DOHH2 (cell line): ENCODE data around the gene ERP27.

ENCODE experiments used
- H3F3A ChIP-seq: fragments of 200-600 bp; sonication (generic), shearing (Covaris generic); 2 replicates; pipeline ENCODE4 v1.6.0; 2016; ENCODE audit warnings: antibody characterized with exemption, mild to moderate bottlenecking; ENCODE audit not compliant: control insufficient read depth, insufficient read depth
- H3K27ac ChIP-seq: fragments of 200-600 bp; sonication (generic); 2 replicates; pipeline ENCODE4 v1.5.1; 2014; ENCODE audit warnings: low read depth, mild to moderate bottlenecking, low read length, moderate library complexity
- H3K27me3 ChIP-seq: fragments of 200-600 bp; sonication (generic); 2 replicates; pipeline ENCODE4 v1.6.1; 2014; ENCODE audit warnings: mild to moderate bottlenecking, low read length, mixed read lengths; ENCODE audit not compliant: control insufficient read depth
- H3K36me3 ChIP-seq: fragments of 200-600 bp; sonication (generic); 2 replicates; pipeline ENCODE4 v1.6.1; 2014; ENCODE audit warnings: mild to moderate bottlenecking, low read length, moderate library complexity, mixed read lengths; ENCODE audit not compliant: control insufficient read depth
- H3K4me1 ChIP-seq: fragments of 200-600 bp; sonication (generic); 2 replicates; pipeline ENCODE4 v1.6.1; 2014; ENCODE audit warnings: mild to moderate bottlenecking, low read length, mixed read lengths; ENCODE audit not compliant: control insufficient read depth
- H3K4me2 ChIP-seq: fragments of 200-600 bp; sonication (generic); 2 replicates; pipeline ENCODE4 v1.6.0; 2014; ENCODE audit warnings: mild to moderate bottlenecking, low read length, moderate library complexity
- H3K4me3 ChIP-seq: fragments of 200-600 bp; sonication (generic); 2 replicates; pipeline ENCODE4 v1.5.1; 2014; ENCODE audit warnings: mild to moderate bottlenecking, low read length, mixed read lengths
- H3K79me2 ChIP-seq: fragments of 200-600 bp; sonication (generic); 2 replicates; pipeline ENCODE4 v1.6.1; 2014; ENCODE audit warnings: mild to moderate bottlenecking, low read length, mixed read lengths; ENCODE audit not compliant: control insufficient read depth
- H3K9me2 ChIP-seq: fragments of 200-600 bp; sonication (generic); replicated peaks from 2 replicates; pipeline ENCODE4 v1.6.1; 2014; ENCODE audit warnings: mild to moderate bottlenecking, low read length, mixed read lengths; ENCODE audit not compliant: control insufficient read depth
- H3K9me3 ChIP-seq: fragments of 200-600 bp; sonication (generic); 2 replicates; pipeline ENCODE4 v1.6.1; 2014; ENCODE audit warnings: antibody characterized with exemption, low read length, mixed read lengths; ENCODE audit not compliant: control insufficient read depth, insufficient read depth
- H4K20me1 ChIP-seq: fragments of 200-600 bp; sonication (generic); 2 replicates; pipeline ENCODE4 v1.6.0; 2014; ENCODE audit warnings: low read depth, mild to moderate bottlenecking, antibody characterized with exemption, low read length, moderate library complexity; ENCODE audit not compliant: control insufficient read depth, insufficient read depth
- EZH2phosphoT487 ChIP-seq: fragments of 200-600 bp; sonication (generic); IDR thresholded peaks from 2 replicates; pipeline ENCODE4 v1.6.1; 2017; ENCODE audit warnings: borderline replicate concordance, mild to moderate bottlenecking, antibody characterized with exemption, low read length, moderate library complexity, mixed read lengths
- TF ChIP-seq, protein P1 (sequence below): fragments of 200-600 bp; sonication (generic); IDR thresholded peaks from one replicate; pipeline ENCODE4 v1.5.1; 2014; ENCODE audit warnings: antibody characterized with exemption, mild to moderate bottlenecking, low read depth, low read length; ENCODE audit not compliant: poor library complexity, severe bottlenecking

ERP27 gene

DNA sequence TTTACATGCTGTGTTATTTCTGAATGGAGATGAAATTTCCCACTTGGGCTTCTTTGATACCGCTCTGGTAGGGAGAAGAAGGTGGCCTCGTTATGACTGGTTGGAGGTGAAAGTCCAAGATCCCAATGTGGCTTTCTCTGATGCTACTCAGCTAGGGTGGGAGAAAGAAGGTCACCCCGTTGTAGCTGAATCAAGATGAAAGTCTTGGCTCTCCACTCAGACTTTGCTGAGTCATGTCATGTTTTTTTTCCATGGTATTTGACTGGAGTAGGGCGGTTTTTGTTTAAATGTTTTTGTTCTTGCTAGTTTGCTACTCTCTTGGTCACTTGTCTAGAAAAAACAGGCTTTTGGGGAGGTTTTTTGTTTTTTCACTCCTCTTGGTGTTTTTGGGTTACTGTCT is 32.1 kb upstream of the ERP27 start:
- peaks cover 1% of the 10 kb centered on the region; the same call in 1 of the 2 replicates for H3F3A ChIP-seq
- H3K27me3 ChIP-seq: no peaks in the 10 kb centered on the region
- no peak overlapping the region for H3K27ac ChIP-seq
- no peaks in the 10 kb centered on the region for H3K9me3 ChIP-seq
- H4K20me1 ChIP-seq: no peaks in the 10 kb centered on the region
- H3K4me2 ChIP-seq: no peak overlapping the region
- no peaks in the 10 kb centered on the region; the same call in 1 of the 2 replicates for H3K9me2 ChIP-seq
- no peaks in the 10 kb centered on the region for H3K36me3 ChIP-seq
- no peaks in the 10 kb centered on the region for H3K79me2 ChIP-seq
- TF ChIP-seq, protein P1, sequence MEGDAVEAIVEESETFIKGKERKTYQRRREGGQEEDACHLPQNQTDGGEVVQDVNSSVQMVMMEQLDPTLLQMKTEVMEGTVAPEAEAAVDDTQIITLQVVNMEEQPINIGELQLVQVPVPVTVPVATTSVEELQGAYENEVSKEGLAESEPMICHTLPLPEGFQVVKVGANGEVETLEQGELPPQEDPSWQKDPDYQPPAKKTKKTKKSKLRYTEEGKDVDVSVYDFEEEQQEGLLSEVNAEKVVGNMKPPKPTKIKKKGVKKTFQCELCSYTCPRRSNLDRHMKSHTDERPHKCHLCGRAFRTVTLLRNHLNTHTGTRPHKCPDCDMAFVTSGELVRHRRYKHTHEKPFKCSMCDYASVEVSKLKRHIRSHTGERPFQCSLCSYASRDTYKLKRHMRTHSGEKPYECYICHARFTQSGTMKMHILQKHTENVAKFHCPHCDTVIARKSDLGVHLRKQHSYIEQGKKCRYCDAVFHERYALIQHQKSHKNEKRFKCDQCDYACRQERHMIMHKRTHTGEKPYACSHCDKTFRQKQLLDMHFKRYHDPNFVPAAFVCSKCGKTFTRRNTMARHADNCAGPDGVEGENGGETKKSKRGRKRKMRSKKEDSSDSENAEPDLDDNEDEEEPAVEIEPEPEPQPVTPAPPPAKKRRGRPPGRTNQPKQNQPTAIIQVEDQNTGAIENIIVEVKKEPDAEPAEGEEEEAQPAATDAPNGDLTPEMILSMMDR: no peak
- TF ChIP-seq EZH2phosphoT487: no peak
- H3K4me1 ChIP-seq: peaks cover 10% of the 10 kb centered on the region
- no peak overlapping the region for H3K4me3 ChIP-seq

DNA sequence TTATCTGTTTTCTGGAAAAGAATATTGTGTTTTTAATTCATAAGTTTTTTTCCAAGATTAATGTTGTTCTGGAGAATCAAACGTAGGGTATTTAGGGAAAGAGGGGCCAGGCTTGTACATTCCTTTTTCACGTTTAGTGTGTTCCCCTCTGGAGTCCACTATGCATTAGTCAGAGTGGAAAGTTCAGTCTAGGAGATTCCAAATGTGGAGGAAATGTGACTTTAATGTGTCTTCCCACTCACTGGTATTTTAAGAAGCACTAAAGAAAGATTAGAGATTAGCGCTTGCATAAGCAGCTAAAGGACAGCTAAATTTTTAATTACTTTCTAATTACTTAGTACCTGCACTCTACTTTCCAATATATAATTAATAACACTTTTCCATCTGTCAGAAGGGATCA is 30.1 kb upstream of the ERP27 start:
- no peak overlapping the region for H3K4me3 ChIP-seq
- H3K9me3 ChIP-seq: no peaks in the 10 kb centered on the region
- no peaks in the 10 kb centered on the region for H3K27me3 ChIP-seq
- no peak overlapping the region for H3K4me2 ChIP-seq
- no peaks in the 10 kb centered on the region for H3K79me2 ChIP-seq
- peaks cover 19% of the 10 kb centered on the region for H3K4me1 ChIP-seq
- TF ChIP-seq, protein P1: no peak
- no peak for TF ChIP-seq EZH2phosphoT487
- H3K27ac ChIP-seq: no peak overlapping the region
- H4K20me1 ChIP-seq: no peaks in the 10 kb centered on the region
- H3F3A ChIP-seq: peaks cover 3% of the 10 kb centered on the region; the same call in 1 of the 2 replicates
- no peaks in the 10 kb centered on the region for H3K36me3 ChIP-seq
- H3K9me2 ChIP-seq: no peaks in the 10 kb centered on the region; the same call in 1 of the 2 replicates

DNA sequence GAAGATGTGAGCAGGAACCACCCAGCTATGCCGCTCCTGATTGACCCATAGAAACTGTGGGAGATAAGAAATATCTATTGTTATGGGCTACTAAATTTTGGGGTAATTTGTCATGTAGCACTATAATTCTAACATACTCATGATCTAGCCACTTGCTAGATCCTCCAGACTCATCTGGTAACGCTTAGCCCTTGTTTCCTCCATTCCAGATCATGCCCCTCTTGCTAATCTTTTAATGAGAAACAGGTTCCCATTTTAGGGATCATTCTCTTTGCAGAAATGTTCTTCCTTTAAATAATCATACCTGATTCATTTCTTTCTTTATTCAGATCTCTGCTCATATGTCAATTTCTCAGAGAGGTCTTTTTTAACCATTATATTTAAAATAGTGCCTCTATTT is 26.9 kb upstream of the ERP27 start:
- Histone ChIP-seq H3F3A (peaks cover 24% of the 10 kb centered on the region), H3K27me3 (no peaks in the 10 kb centered on the region), H4K20me1 (no peaks in the 10 kb centered on the region), H3K4me2 (no peak overlapping the region), H3K4me3 (no peak overlapping the region), H3K4me1 (peaks cover 38% of the 10 kb centered on the region), H3K9me2 (no peaks in the 10 kb centered on the region), H3K9me3 (no peaks in the 10 kb centered on the region), H3K36me3 (peaks cover 16% of the 10 kb centered on the region), H3K27ac (no peak overlapping the region), H3K79me2 (peaks cover 15% of the 10 kb centered on the region)
- TF ChIP-seq EZH2phosphoT487: no peak
- TF ChIP-seq, protein P1: no peak
